ENCODE results near the gene PARP12. TPM values are rescaled to one million over a fixed set of nuclear protein-coding genes. Genes with fewer than 3 reads are reported as not detected.

The PARP12 gene
- total and polyA plus RNA-seq, 12 donors: 6.7 to 48.3 (median 13.1) TPM

- Histone ChIP-seq H3K36me3 (no peaks in the 10 kb centered on the region), H3K27ac (no peak overlapping the region), H3K9me3 (no peaks in the 10 kb centered on the region), H3K4me1 (peaks cover 0 to 11% (median 0%) of the 10 kb centered on the region in 9 donors), H3K4me3 (no peak overlapping the region), H3K27me3 (peaks cover 0 to 6% (median 0%) of the 10 kb centered on the region in 7 donors)
- ATAC-seq (no peak), DNase-seq (no peak)
- TF ChIP-seq CTCF (IDR thresholded peaks at IDR 0.05): no peak
- 80 to 82% methylated on average over 9 of the region's 9 CpGs for WGBS, 2 donors
- intact Hi-C loops (cut with DNase I): no loop called here
Measured at GRCh38 chr7:139982927-139983920, 79.5 kb downstream of the PARP12 start.

- Histone ChIP-seq H3K36me3 (no peaks in the 10 kb centered on the region), H3K9me3 (no peaks in the 10 kb centered on the region), H3K27ac (no peak overlapping the region), H3K4me1 (peaks cover 0 to 11% (median 0%) of the 10 kb centered on the region in 9 donors), H3K27me3 (peaks cover 0 to 6% (median 0%) of the 10 kb centered on the region in 7 donors), H3K4me3 (no peak overlapping the region)
- ATAC-seq (no peak), DNase-seq (no peak)
- TF ChIP-seq CTCF (IDR thresholded peaks at IDR 0.05): no peak
- WGBS, 2 donors: 91 to 93% methylated on average over 5 of the region's 5 CpGs
- intact Hi-C loops (cut with DNase I): no loop called here
Measured at GRCh38 chr7:139981511-139981895, 81.2 kb downstream of the PARP12 start.

- H3K36me3 ChIP-seq: peaks cover 0 to 9% (median 0%) of the 10 kb centered on the region in 9 donors
- intact Hi-C loops (cut with DNase I): no loop called here
- H3K9me3 ChIP-seq: no peaks in the 10 kb centered on the region
- 81 to 83% methylated on average over 17 of the region's 17 CpGs for WGBS, 2 donors
- TF ChIP-seq CTCF (IDR thresholded peaks at IDR 0.05): no peak
- H3K27ac ChIP-seq: no peak overlapping the region
- H3K27me3 ChIP-seq: peaks cover 0 to 6% (median 0%) of the 10 kb centered on the region in 7 donors
- DNase-seq (no peak), ATAC-seq (no peak)
- peaks cover 0 to 11% (median 0%) of the 10 kb centered on the region in 9 donors for H3K4me1 ChIP-seq
- H3K4me3 ChIP-seq: no peak overlapping the region
Measured at GRCh38 chr7:139976838-139977656, 85.7 kb downstream of the PARP12 start.

All from heart right ventricle (tissue), 16 donors.